HL-60 (cell line): Measurements from ENCODE around the gene BCHE.

Experiments used
- CTCF ChIP-seq: IDR thresholded peaks from one replicate; pipeline ENCODE4 v1.5.1; 2011; ENCODE audit warnings: low read length, control low read depth, inconsistent platforms; ENCODE audit not compliant: insufficient read depth
- GABPA ChIP-seq: IDR thresholded peaks from 2 replicates; pipeline ENCODE4 v1.6.1; 2012; ENCODE audit warnings: low read depth
- POLR2AphosphoS5 ChIP-seq: IDR thresholded peaks from 2 replicates; pipeline ENCODE4 v1.6.1; 2012; ENCODE audit warnings: low read depth
- REST ChIP-seq: IDR thresholded peaks from 2 replicates; pipeline ENCODE4 v1.6.1; 2012; ENCODE audit warnings: low read depth; ENCODE audit not compliant: insufficient replicate concordance

GRCh38 chr3:165754219-165755007 is 82.8 kb downstream of the BCHE start:
- no peak for TF ChIP-seq POLR2AphosphoS5
- TF ChIP-seq CTCF, result no peak
- TF ChIP-seq GABPA, result no peak
- no peak for TF ChIP-seq REST
